Measurements from ENCODE around the gene STAG3.

- TF ChIP-seq, protein P1, sequence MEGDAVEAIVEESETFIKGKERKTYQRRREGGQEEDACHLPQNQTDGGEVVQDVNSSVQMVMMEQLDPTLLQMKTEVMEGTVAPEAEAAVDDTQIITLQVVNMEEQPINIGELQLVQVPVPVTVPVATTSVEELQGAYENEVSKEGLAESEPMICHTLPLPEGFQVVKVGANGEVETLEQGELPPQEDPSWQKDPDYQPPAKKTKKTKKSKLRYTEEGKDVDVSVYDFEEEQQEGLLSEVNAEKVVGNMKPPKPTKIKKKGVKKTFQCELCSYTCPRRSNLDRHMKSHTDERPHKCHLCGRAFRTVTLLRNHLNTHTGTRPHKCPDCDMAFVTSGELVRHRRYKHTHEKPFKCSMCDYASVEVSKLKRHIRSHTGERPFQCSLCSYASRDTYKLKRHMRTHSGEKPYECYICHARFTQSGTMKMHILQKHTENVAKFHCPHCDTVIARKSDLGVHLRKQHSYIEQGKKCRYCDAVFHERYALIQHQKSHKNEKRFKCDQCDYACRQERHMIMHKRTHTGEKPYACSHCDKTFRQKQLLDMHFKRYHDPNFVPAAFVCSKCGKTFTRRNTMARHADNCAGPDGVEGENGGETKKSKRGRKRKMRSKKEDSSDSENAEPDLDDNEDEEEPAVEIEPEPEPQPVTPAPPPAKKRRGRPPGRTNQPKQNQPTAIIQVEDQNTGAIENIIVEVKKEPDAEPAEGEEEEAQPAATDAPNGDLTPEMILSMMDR (IDR thresholded peaks at IDR 0.05; ENCODE audit: extremely low read depth in 1 of 2, insufficient read depth in 1 of 2, low read depth in 1 of 2, low read length in 2 of 2), result no peak
- no peak for TF ChIP-seq POLR2A (IDR thresholded peaks at IDR 0.05; ENCODE audit: low read depth, low read length)
These were observed 14.1 kb downstream of the STAG3 start for GRCh38 chr7:100191775-100192174.

Data from endothelial cell of umbilical vein (primary cell).